Neural cell (in vitro differentiated cells): ENCODE data around the gene SLC6A6. TPM values are rescaled to one million over a fixed set of nuclear protein-coding genes. Genes with fewer than 3 reads are reported as not detected.

ENCODE experiments used
- H2AFZ ChIP-seq: fragments of 200-600, 300-800 bp; sonication (generic), shearing (Covaris generic); 2 replicates; pipeline ENCODE4 v1.6.0; 2014; ENCODE audit warnings: low read depth, mild to moderate bottlenecking, antibody characterized with exemption, low read length, moderate library complexity
- H3F3A ChIP-seq: fragments of 200-600 bp; shearing (Covaris generic); 2 replicates; pipeline ENCODE4 v1.6.1; 2016; ENCODE audit warnings: mild to moderate bottlenecking, moderate library complexity, mixed read lengths, antibody characterized with exemption, low read length; ENCODE audit not compliant: insufficient read depth, poor library complexity, severe bottlenecking
- H3K27ac ChIP-seq: fragments of 200-600, 300-800 bp; sonication (generic), shearing (Covaris generic); 2 replicates; pipeline ENCODE4 v1.5.1; 2014; ENCODE audit warnings: mild to moderate bottlenecking, low read length, moderate library complexity
- H3K27me3 ChIP-seq: fragments of 300-800, 200-600 bp; sonication (generic), shearing (Covaris generic); 2 replicates; pipeline ENCODE4 v1.6.0; 2014; ENCODE audit warnings: mild to moderate bottlenecking, low read depth, low read length, moderate library complexity; ENCODE audit not compliant: insufficient read depth
- H3K36me3 ChIP-seq: fragments of 300-800, 200-600 bp; sonication (generic), shearing (Covaris generic); 2 replicates; pipeline ENCODE4 v1.5.1; 2014; ENCODE audit warnings: mild to moderate bottlenecking, antibody characterized with exemption, low read length, moderate library complexity; ENCODE audit not compliant: insufficient read depth
- H3K4me2 ChIP-seq: fragments of 300-800, 200-600 bp; sonication (generic), shearing (Covaris generic); 2 replicates; pipeline ENCODE4 v1.6.0; 2014; ENCODE audit warnings: mild to moderate bottlenecking, low read length
- H3K4me3 ChIP-seq: fragments of 300-800, 200-600 bp; sonication (generic), shearing (Covaris generic); 2 replicates; pipeline ENCODE4 v1.5.1; 2014; ENCODE audit warnings: mild to moderate bottlenecking, low read length, moderate library complexity
- H3K79me2 ChIP-seq: fragments of 200-600 bp; shearing (Covaris generic); replicated peaks from 2 replicates; pipeline ENCODE4 v1.6.0; 2014; ENCODE audit warnings: mild to moderate bottlenecking, low read length, moderate library complexity; ENCODE audit not compliant: insufficient read depth
- H3K9ac ChIP-seq: fragments of 300-800, 200-600 bp; sonication (generic), shearing (Covaris generic); 2 replicates; pipeline ENCODE4 v1.6.1; 2016; ENCODE audit warnings: mild to moderate bottlenecking, low read length, mixed read lengths
- H3K9me2 ChIP-seq: fragments of 200-600 bp; shearing (Covaris generic); 2 replicates; pipeline ENCODE4 v1.6.1; 2016; ENCODE audit warnings: mild to moderate bottlenecking, low read length, mixed read lengths; ENCODE audit not compliant: insufficient read depth
- H3K9me3 ChIP-seq: fragments of 200-600, 300-800 bp; sonication (generic), shearing (Covaris generic); 2 replicates; pipeline ENCODE4 v1.6.1; 2016; ENCODE audit warnings: mild to moderate bottlenecking, mixed run types, low read length, moderate library complexity, mixed read lengths
- H4K20me1 ChIP-seq: fragments of 200-600 bp; shearing (Covaris generic); 2 replicates; pipeline ENCODE4 v1.6.1; 2016; ENCODE audit warnings: mild to moderate bottlenecking, mixed run types; ENCODE audit not compliant: insufficient read depth
- CTCF ChIP-seq: fragments of 450-650 bp; IDR thresholded peaks from 2 replicates; pipeline ENCODE4 v1.5.1; 2014; ENCODE audit warnings: antibody characterized with exemption, mild to moderate bottlenecking, moderate library complexity; ENCODE audit not compliant: poor library complexity, severe bottlenecking
- EP300 ChIP-seq: fragments of 450-650 bp; conservative IDR thresholded peaks from 2 replicates; pipeline ENCODE4 v1.6.1; 2014; ENCODE audit warnings: antibody characterized with exemption, mild to moderate bottlenecking, moderate library complexity; ENCODE audit not compliant: poor library complexity, severe bottlenecking
- EZH2 ChIP-seq: fragments of 200-600, 300-800 bp; shearing (Covaris generic), sonication (generic); IDR thresholded peaks from 2 replicates; pipeline ENCODE4 v1.6.1; 2014; ENCODE audit warnings: antibody characterized with exemption, low read length, borderline replicate concordance, mild to moderate bottlenecking; ENCODE audit not compliant: insufficient read depth, poor library complexity, severe bottlenecking
- MXI1 ChIP-seq: fragments of 450-650 bp; conservative IDR thresholded peaks from 2 replicates; pipeline ENCODE4 v1.6.1; 2014; ENCODE audit warnings: antibody characterized with exemption, mild to moderate bottlenecking; ENCODE audit not compliant: poor library complexity, severe bottlenecking
- POLR2AphosphoS5 ChIP-seq: IDR thresholded peaks from 2 replicates; pipeline ENCODE4 v1.6.1; 2012
- RAD21 ChIP-seq: fragments of 450-650 bp; conservative IDR thresholded peaks from 2 replicates; pipeline ENCODE4 v1.6.1; 2014; ENCODE audit warnings: antibody characterized with exemption, mild to moderate bottlenecking, moderate library complexity
- REST ChIP-seq: IDR thresholded peaks from 2 replicates; pipeline ENCODE4 v1.6.1; 2012; ENCODE audit warnings: borderline replicate concordance
- SMC3 ChIP-seq: fragments of 450-650 bp; conservative IDR thresholded peaks from 2 replicates; pipeline ENCODE4 v1.6.1; 2014; ENCODE audit warnings: antibody characterized with exemption, mild to moderate bottlenecking, moderate library complexity; ENCODE audit not compliant: poor library complexity
- TAF1 ChIP-seq: IDR thresholded peaks from 2 replicates; pipeline ENCODE4 v1.6.1; 2012; ENCODE audit warnings: low read depth
- polyA plus RNA-seq: library from polyadenylated mRNA; depleted of rRNA; stranded (reverse); fragments of >200 nt; gene quantifications from 2 replicates; pipeline ENCODE4 v1.2.3, GENCODE V29; 2014

Gene SLC6A6
- polyA plus RNA-seq, 1 donor from 2014 or later: 15.9 TPM

GRCh38 chr3:14484741-14485140 lies 82.3 kb downstream of the SLC6A6 start:
- Histone ChIP-seq H3K27me3 (no peaks in the 10 kb centered on the region), H3K4me3 (no peak overlapping the region), H3F3A (no peaks in the 10 kb centered on the region), H3K27ac (no peak overlapping the region), H2AFZ (no peak overlapping the region), H3K9me3 (no peaks in the 10 kb centered on the region), H3K36me3 (no peaks in the 10 kb centered on the region), H3K9me2 (no peaks in the 10 kb centered on the region), H3K4me2 (no peak overlapping the region), H3K79me2 (no peaks in the 10 kb centered on the region), H3K9ac (no peak overlapping the region), H4K20me1 (no peaks in the 10 kb centered on the region)
- TF ChIP-seq EP300: no peak

GRCh38 chr3:14485981-14486380 lies 83.6 kb downstream of the SLC6A6 start:
- Histone ChIP-seq H3K9ac (no peak overlapping the region), H3K27ac (no peak overlapping the region), H3K4me2 (no peak overlapping the region), H4K20me1 (no peaks in the 10 kb centered on the region), H3K27me3 (no peaks in the 10 kb centered on the region), H3K9me2 (no peaks in the 10 kb centered on the region), H3K4me3 (no peak overlapping the region), H3K9me3 (no peaks in the 10 kb centered on the region), H3K36me3 (no peaks in the 10 kb centered on the region), H2AFZ (no peak overlapping the region), H3K79me2 (no peaks in the 10 kb centered on the region), H3F3A (no peaks in the 10 kb centered on the region)
- TF ChIP-seq CTCF (no peak), TAF1 (no peak), RAD21 (no peak), EZH2 (no peak), MXI1 (no peak), REST (no peak), SMC3 (no peak), POLR2AphosphoS5 (no peak), EP300 (no peak)

GRCh38 chr3:14486460-14486859 lies 84.1 kb downstream of the SLC6A6 start:
- Histone ChIP-seq H3K9ac (no peak overlapping the region), H3F3A (no peaks in the 10 kb centered on the region), H3K36me3 (no peaks in the 10 kb centered on the region), H3K79me2 (no peaks in the 10 kb centered on the region), H3K9me2 (no peaks in the 10 kb centered on the region), H4K20me1 (no peaks in the 10 kb centered on the region), H3K4me3 (no peak overlapping the region), H3K4me2 (no peak overlapping the region), H2AFZ (no peak overlapping the region), H3K27me3 (no peaks in the 10 kb centered on the region), H3K9me3 (no peaks in the 10 kb centered on the region), H3K27ac (no peak overlapping the region)
- no peak for TF ChIP-seq SMC3
- no peak for TF ChIP-seq MXI1
- no peak for TF ChIP-seq EZH2
- no peak for TF ChIP-seq TAF1
- TF ChIP-seq EP300: no peak
- no peak for TF ChIP-seq REST
- TF ChIP-seq CTCF: no peak
- TF ChIP-seq RAD21: no peak
- no peak for TF ChIP-seq POLR2AphosphoS5
